GM12878 (cell line): ENCODE results near the gene HIVEP2. TPM values are rescaled to one million over a fixed set of nuclear protein-coding genes. Genes with fewer than 3 reads are reported as not detected.

Experiments used
- BACH1 ChIP-seq: fragments of 450-650 bp; IDR thresholded peaks from 2 replicates; pipeline ENCODE4 v1.6.1; 2017; ENCODE audit warnings: mild to moderate bottlenecking, borderline replicate concordance
- CBFB ChIP-seq: IDR thresholded peaks from 2 replicates; pipeline ENCODE4 v1.6.1; 2016; ENCODE audit warnings: antibody characterized with exemption, low read depth
- CEBPB ChIP-seq, 2 experiments: fragments of 150-350 bp in 1 of 2; IDR thresholded peaks; 2 replicates each; pipeline ENCODE4 v1.6.1; 2012 to 2014; ENCODE audit warnings: low read depth in 2 of 2, low read length in 2 of 2, borderline replicate concordance in 1 of 2, inconsistent platforms in 1 of 2
- CEBPZ ChIP-seq: fragments of 150-350 bp; IDR thresholded peaks from 2 replicates; pipeline ENCODE4 v1.6.1; 2016; ENCODE audit warnings: low read depth, low read length
- CTCF ChIP-seq, 3 experiments: IDR thresholded peaks in 2 of 3; conservative IDR thresholded peaks in 1 of 3; 2 replicates each; pipeline ENCODE4 v1.5.1; 2011; ENCODE audit warnings: low read depth in 3 of 3, low read length in 3 of 3, mild to moderate bottlenecking in 3 of 3, control low read depth in 2 of 3, moderate library complexity in 2 of 3, inconsistent platforms in 1 of 3, mixed read lengths in 1 of 3; ENCODE audit not compliant: control insufficient read depth in 2 of 3, insufficient read depth in 1 of 3; ENCODE audit errors: extremely low read depth in 1 of 3
- EED ChIP-seq: sonication (generic); IDR thresholded peaks from 2 replicates; pipeline ENCODE4 v1.6.1; 2016; ENCODE audit warnings: antibody characterized with exemption, low read depth
- JUNB ChIP-seq: IDR thresholded peaks from 2 replicates; pipeline ENCODE4 v1.6.1; 2016; ENCODE audit warnings: antibody characterized with exemption, mild to moderate bottlenecking
- NR2C1 ChIP-seq: fragments of 450-650 bp; IDR thresholded peaks from 2 replicates; pipeline ENCODE4 v1.6.1; 2017; ENCODE audit warnings: antibody characterized with exemption, mild to moderate bottlenecking, moderate library complexity
- POLR2AphosphoS2 ChIP-seq: IDR thresholded peaks from 2 replicates; pipeline ENCODE4 v1.6.1; 2011; ENCODE audit warnings: low read depth, mild to moderate bottlenecking, low read length, improper control_type of control experiment, moderate library complexity
- POLR2AphosphoS5 ChIP-seq: IDR thresholded peaks from 2 replicates; pipeline ENCODE4 v1.6.1; 2011; ENCODE audit warnings: mild to moderate bottlenecking, low read length, inconsistent platforms
- SMAD5 ChIP-seq: IDR thresholded peaks from 2 replicates; pipeline ENCODE4 v1.6.1; 2016; ENCODE audit warnings: antibody characterized with exemption, low read depth
- SUPT20H ChIP-seq: IDR thresholded peaks from 2 replicates; pipeline ENCODE4 v1.6.1; 2011; ENCODE audit warnings: low read depth, mild to moderate bottlenecking, low read length, moderate library complexity, borderline replicate concordance; ENCODE audit not compliant: control insufficient read depth
- TARDBP ChIP-seq: IDR thresholded peaks from 2 replicates; pipeline ENCODE4 v1.6.1; 2016; ENCODE audit warnings: borderline replicate concordance
- ZNF217 ChIP-seq: fragments of 450-650 bp; IDR thresholded peaks from 2 replicates; pipeline ENCODE4 v1.6.1; 2017; ENCODE audit warnings: antibody characterized with exemption, mild to moderate bottlenecking
- ZNF384 ChIP-seq: IDR thresholded peaks from 2 replicates; pipeline ENCODE4 v1.6.1; 2012; ENCODE audit warnings: low read depth, mild to moderate bottlenecking, low read length, improper control_type of control experiment, borderline replicate concordance
- polyA plus RNA-seq, 11 experiments: library from polyadenylated mRNA; depleted of rRNA in 4 of 11; unstranded in 6 of 11; stranded (reverse) in 5 of 11; fragments of >200 nt; fragmentation: Nextera tagmentation in 4 of 11; fragmentation: Illumina TruSeq in 1 of 11; extraction: Ambion mirVana in 4 of 11; extraction: Trizol in 1 of 11; gene quantifications; 1 replicate in 1 of 11; 2 replicates in 10 of 11; pipeline versions ENCODE4 v1.2.1 to v1.2.3, GENCODE V29; 2011 to 2016; ENCODE audit warnings: inconsistent platforms in 2 of 11, missing spikeins in 2 of 11, low read depth in 1 of 11
- total RNA-seq, 4 experiments: library from RNA; depleted of rRNA in 3 of 4; stranded (reverse); fragments of >200 nt in 3 of 4; fragmentation: Illumina TruSeq in 1 of 4; extraction: Trizol in 1 of 4; gene quantifications; 2 replicates each; pipeline versions ENCODE4 v1.2.1 to v1.2.3, GENCODE V29; 2013 to 2021
- TF ChIP-seq, protein P1 (sequence below): fragments of 450-650 bp; IDR thresholded peaks from 2 replicates; pipeline ENCODE4 v1.6.1; 2016; ENCODE audit warnings: mild to moderate bottlenecking, moderate library complexity, borderline replicate concordance
- TF ChIP-seq, protein P2 (sequence below): fragments of 450-650 bp; IDR thresholded peaks from 2 replicates; pipeline ENCODE4 v1.6.1; 2017; ENCODE audit warnings: low read depth, mild to moderate bottlenecking, moderate library complexity

Gene HIVEP2
- total and polyA plus RNA-seq, 10 of the 15 experiments (the other 5 are each of a cell fraction or from before 2014, with no cell fraction given), result 1.2 to 15.7 (median 10.2) TPM

- TF ChIP-seq CTCF (IDR thresholded peaks at IDR 0.05 in 2 of 3, conservative IDR thresholded peaks at IDR 0.05 in 1 of 3; ENCODE audit: control insufficient read depth in 2 of 3, extremely low read depth in 1 of 3, insufficient read depth in 1 of 3, low read depth in 3 of 3, low read length in 3 of 3), result no peak
- no peak for TF ChIP-seq SMAD5
- no peak for TF ChIP-seq POLR2AphosphoS5
- peak; percentile 52 for TF ChIP-seq JUNB
- TF ChIP-seq NR2C1, result no peak
- TF ChIP-seq CEBPB (IDR thresholded peaks at IDR 0.05; ENCODE audit: borderline replicate concordance in 1 of 2, low read depth in 2 of 2, low read length in 2 of 2), result no peak
- TF ChIP-seq, protein P1, sequence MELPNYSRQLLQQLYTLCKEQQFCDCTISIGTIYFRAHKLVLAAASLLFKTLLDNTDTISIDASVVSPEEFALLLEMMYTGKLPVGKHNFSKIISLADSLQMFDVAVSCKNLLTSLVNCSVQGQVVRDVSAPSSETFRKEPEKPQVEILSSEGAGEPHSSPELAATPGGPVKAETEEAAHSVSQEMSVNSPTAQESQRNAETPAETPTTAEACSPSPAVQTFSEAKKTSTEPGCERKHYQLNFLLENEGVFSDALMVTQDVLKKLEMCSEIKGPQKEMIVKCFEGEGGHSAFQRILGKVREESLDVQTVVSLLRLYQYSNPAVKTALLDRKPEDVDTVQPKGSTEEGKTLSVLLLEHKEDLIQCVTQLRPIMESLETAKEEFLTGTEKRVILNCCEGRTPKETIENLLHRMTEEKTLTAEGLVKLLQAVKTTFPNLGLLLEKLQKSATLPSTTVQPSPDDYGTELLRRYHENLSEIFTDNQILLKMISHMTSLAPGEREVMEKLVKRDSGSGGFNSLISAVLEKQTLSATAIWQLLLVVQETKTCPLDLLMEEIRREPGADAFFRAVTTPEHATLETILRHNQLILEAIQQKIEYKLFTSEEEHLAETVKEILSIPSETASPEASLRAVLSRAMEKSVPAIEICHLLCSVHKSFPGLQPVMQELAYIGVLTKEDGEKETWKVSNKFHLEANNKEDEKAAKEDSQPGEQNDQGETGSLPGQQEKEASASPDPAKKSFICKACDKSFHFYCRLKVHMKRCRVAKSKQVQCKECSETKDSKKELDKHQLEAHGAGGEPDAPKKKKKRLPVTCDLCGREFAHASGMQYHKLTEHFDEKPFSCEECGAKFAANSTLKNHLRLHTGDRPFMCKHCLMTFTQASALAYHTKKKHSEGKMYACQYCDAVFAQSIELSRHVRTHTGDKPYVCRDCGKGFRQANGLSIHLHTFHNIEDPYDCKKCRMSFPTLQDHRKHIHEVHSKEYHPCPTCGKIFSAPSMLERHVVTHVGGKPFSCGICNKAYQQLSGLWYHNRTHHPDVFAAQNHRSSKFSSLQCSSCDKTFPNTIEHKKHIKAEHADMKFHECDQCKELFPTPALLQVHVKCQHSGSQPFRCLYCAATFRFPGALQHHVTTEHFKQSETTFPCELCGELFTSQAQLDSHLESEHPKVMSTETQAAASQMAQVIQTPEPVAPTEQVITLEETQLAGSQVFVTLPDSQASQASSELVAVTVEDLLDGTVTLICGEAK, result no peak
- no peak for TF ChIP-seq CEBPZ
- TF ChIP-seq, protein P2, sequence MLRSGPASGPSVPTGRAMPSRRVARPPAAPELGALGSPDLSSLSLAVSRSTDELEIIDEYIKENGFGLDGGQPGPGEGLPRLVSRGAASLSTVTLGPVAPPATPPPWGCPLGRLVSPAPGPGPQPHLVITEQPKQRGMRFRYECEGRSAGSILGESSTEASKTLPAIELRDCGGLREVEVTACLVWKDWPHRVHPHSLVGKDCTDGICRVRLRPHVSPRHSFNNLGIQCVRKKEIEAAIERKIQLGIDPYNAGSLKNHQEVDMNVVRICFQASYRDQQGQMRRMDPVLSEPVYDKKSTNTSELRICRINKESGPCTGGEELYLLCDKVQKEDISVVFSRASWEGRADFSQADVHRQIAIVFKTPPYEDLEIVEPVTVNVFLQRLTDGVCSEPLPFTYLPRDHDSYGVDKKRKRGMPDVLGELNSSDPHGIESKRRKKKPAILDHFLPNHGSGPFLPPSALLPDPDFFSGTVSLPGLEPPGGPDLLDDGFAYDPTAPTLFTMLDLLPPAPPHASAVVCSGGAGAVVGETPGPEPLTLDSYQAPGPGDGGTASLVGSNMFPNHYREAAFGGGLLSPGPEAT, result no peak; the same call in 1 of the 2 replicates
- no peak for TF ChIP-seq SUPT20H
- TF ChIP-seq POLR2AphosphoS2, result no peak
- TF ChIP-seq CBFB, result 0 out of 2 replicates have a peak, but pooled peaks have one; percentile 42
- TF ChIP-seq ZNF384, result no peak
- TF ChIP-seq EED, result peak; percentile 40; the same call in 1 of the 2 replicates
- no peak for TF ChIP-seq ZNF217
- TF ChIP-seq BACH1, result no peak
- no peak for TF ChIP-seq TARDBP
Measured at GRCh38 chr6:142838821-142839685, 105.9 kb downstream of the HIVEP2 start (continued).
